Stomach smooth muscle (tissue), 2 donors: ENCODE measurements around the gene MYH14.

ENCODE experiments used
- H3K27ac ChIP-seq: one replicate; pipeline ENCODE4 v1.7.0; 2013; ENCODE audit warnings: mild to moderate bottlenecking, low read length, inconsistent platforms
- H3K27me3 ChIP-seq, 2 donors: one replicate each; pipeline ENCODE4 v1.7.0; 2013; ENCODE audit warnings: low read length in 2 of 2; ENCODE audit not compliant: insufficient read depth in 2 of 2, control insufficient read depth in 1 of 2
- H3K36me3 ChIP-seq, 2 donors: one replicate each; pipeline ENCODE4 v1.7.0; 2013; ENCODE audit warnings: low read length in 2 of 2; ENCODE audit not compliant: control insufficient read depth in 2 of 2, insufficient read depth in 2 of 2
- H3K4me1 ChIP-seq: one replicate; pipeline ENCODE4 v1.7.0; 2013; ENCODE audit warnings: low read length; ENCODE audit not compliant: control insufficient read depth, insufficient read depth
- H3K4me3 ChIP-seq, 2 donors: one replicate each; pipeline ENCODE4 v1.7.0; 2013; ENCODE audit warnings: low read length in 2 of 2
- H3K9ac ChIP-seq, 2 donors: one replicate each; pipeline ENCODE4 v1.7.0; 2013; ENCODE audit warnings: low read length in 2 of 2, mild to moderate bottlenecking in 1 of 2
- H3K9me3 ChIP-seq, 2 donors: one replicate each; pipeline ENCODE4 v1.7.0; 2013; ENCODE audit warnings: low read length in 2 of 2; ENCODE audit not compliant: control insufficient read depth in 2 of 2
- donor health status: healthy.
- donor health status: Pancreatic carcinoma.

MYH14 gene

GRCh38 chr19:50174100-50174793 lies 29.2 kb upstream of the MYH14 start:
- no peak overlapping the region for H3K27ac ChIP-seq
- no peaks in the 10 kb centered on the region for H3K4me1 ChIP-seq
- peaks cover 0 to 2% of the 10 kb centered on the region in 2 donors for H3K27me3 ChIP-seq
- H3K4me3 ChIP-seq = no peak overlapping the region
- no peak overlapping the region for H3K9ac ChIP-seq
- peaks cover 0 to 7% of the 10 kb centered on the region in 2 donors for H3K9me3 ChIP-seq
- no peaks in the 10 kb centered on the region for H3K36me3 ChIP-seq

DNA sequence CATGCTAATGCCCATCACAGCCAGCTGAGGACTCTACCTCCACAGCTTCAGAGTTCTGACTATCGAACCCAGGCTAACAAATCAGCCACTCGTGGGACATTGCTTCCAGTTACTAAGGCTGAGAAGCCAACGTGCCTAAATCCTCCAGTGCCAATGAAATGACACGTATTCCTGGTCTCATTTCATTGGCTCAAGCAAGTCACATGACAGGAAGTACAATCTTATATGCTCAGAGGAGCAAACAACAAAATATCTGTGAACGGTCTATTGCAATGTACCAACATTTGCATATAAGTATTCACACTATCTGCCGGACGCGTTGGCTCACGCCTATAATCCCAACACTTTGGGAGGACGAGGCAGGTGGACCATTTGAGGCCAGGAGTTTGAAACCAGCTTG lies 27.5 kb upstream of the MYH14 start:
- H3K9ac ChIP-seq = no peak overlapping the region
- no peak overlapping the region for H3K27ac ChIP-seq
- H3K36me3 ChIP-seq = no peaks in the 10 kb centered on the region
- H3K27me3 ChIP-seq = peaks cover 0 to 6% of the 10 kb centered on the region in 2 donors
- H3K4me1 ChIP-seq = no peaks in the 10 kb centered on the region
- peaks cover 0 to 11% of the 10 kb centered on the region in 2 donors for H3K9me3 ChIP-seq
- no peak overlapping the region for H3K4me3 ChIP-seq

GRCh38 chr19:50176775-50177174 lies 26.6 kb upstream of the MYH14 start:
- no peaks in the 10 kb centered on the region for H3K36me3 ChIP-seq
- H3K9ac ChIP-seq = no peak overlapping the region
- no peak overlapping the region for H3K27ac ChIP-seq
- no peak overlapping the region for H3K4me3 ChIP-seq
- no peaks in the 10 kb centered on the region for H3K4me1 ChIP-seq
- H3K9me3 ChIP-seq = peaks cover 0 to 11% of the 10 kb centered on the region in 2 donors
- peaks cover 0 to 7% of the 10 kb centered on the region in 2 donors for H3K27me3 ChIP-seq

DNA sequence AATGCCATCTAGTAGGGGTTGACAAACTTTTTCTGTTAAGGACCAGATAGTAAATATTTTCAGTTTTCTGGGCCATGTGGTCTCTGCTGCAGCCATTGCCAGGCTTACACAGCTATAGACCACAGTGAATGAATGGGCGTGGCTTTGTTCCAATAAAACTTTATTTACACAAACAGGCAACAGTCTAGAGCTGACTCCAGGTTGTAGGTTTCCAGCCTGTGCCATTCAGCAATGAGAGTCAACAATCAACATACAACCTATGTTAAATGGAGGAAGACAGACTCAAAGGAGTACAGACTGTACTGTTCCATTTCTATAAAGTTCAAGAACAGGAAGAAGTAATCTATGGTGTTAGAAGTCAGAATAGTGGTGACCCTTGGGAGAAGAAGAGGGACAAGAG lies 25.1 kb upstream of the MYH14 start:
- no peak overlapping the region for H3K9ac ChIP-seq
- H3K27ac ChIP-seq = no peak overlapping the region

GRCh38 chr19:50178859-50179537 lies 24.4 kb upstream of the MYH14 start:
- H3K9me3 ChIP-seq = peaks cover 0 to 10% of the 10 kb centered on the region in 2 donors
- H3K4me3 ChIP-seq = no peak overlapping the region
- no peak overlapping the region for H3K27ac ChIP-seq
- no peaks in the 10 kb centered on the region for H3K4me1 ChIP-seq
- no peak overlapping the region for H3K9ac ChIP-seq
- peaks cover 0 to 7% of the 10 kb centered on the region in 2 donors for H3K27me3 ChIP-seq
- no peaks in the 10 kb centered on the region for H3K36me3 ChIP-seq

More for the DNA sequence above, 25.1 kb upstream of the MYH14 start:
- Histone ChIP-seq H3K9me3 (peaks cover 0 to 11% of the 10 kb centered on the region in 2 donors), H3K4me1 (no peaks in the 10 kb centered on the region), H3K36me3 (no peaks in the 10 kb centered on the region), H3K4me3 (no peak overlapping the region), H3K27me3 (peaks cover 0 to 7% of the 10 kb centered on the region in 2 donors)

DNA sequence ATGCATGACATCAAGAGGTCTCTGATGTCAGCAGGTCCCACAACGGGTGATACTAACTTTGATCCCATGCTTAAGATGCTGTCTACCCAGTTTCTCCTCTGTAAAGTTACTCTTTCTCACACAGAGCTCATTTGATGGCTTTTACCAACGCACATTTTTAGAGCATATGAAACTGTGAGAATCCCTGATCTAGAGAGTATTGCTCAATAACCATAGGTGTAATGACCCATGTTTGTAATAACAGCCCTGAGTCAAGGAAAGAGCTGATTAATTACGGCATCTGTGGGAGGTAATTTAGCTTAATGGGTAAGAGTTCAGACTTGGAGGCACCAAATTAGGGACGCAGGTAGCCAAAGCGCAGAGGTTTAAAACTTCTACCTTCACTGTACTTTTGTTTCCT lies 22.3 kb upstream of the MYH14 start:
- no peak overlapping the region for H3K9ac ChIP-seq
- H3K4me1 ChIP-seq = no peaks in the 10 kb centered on the region
- no peak overlapping the region for H3K27ac ChIP-seq
- H3K9me3 ChIP-seq = peaks cover 0 to 4% of the 10 kb centered on the region in 2 donors
- no peaks in the 10 kb centered on the region for H3K36me3 ChIP-seq
- H3K4me3 ChIP-seq = no peak overlapping the region
- H3K27me3 ChIP-seq = peaks cover 0 to 7% of the 10 kb centered on the region in 2 donors

DNA sequence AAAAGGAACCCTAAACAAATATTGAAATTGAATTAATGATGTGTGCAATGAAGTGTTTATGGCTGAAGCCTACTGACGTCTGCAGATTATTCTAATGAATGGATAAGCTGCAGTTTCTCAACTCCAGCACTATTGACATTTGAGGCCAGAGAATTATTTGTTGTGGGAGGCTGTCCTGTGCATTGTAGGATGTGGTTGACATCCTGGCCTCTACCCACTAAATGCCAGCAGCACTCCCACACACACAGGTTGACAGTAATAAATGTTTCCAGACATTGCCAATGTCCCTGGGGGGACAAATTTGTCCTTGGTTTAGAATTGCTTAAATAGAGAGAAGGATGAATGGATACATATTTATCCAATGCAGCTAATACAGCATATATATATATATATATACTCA lies 19.2 kb upstream of the MYH14 start:
- Histone ChIP-seq H3K27me3 (peaks cover 0 to 7% of the 10 kb centered on the region in 2 donors), H3K9ac (no peak overlapping the region), H3K4me1 (no peaks in the 10 kb centered on the region), H3K4me3 (no peak overlapping the region), H3K9me3 (peaks cover 0 to 4% of the 10 kb centered on the region in 2 donors), H3K27ac (no peak overlapping the region), H3K36me3 (no peaks in the 10 kb centered on the region)

GRCh38 chr19:50187937-50188336 lies 15.5 kb upstream of the MYH14 start:
- Histone ChIP-seq H3K9ac (no peak overlapping the region), H3K4me3 (no peak overlapping the region)

GRCh38 chr19:50189331-50189730 lies 14.1 kb upstream of the MYH14 start:
- Histone ChIP-seq H3K9ac (no peak overlapping the region), H3K4me1 (no peaks in the 10 kb centered on the region), H3K4me3 (no peak overlapping the region), H3K36me3 (no peaks in the 10 kb centered on the region), H3K27me3 (peaks cover 3 to 7% of the 10 kb centered on the region in 2 donors), H3K9me3 (peaks cover 0 to 3% of the 10 kb centered on the region in 2 donors), H3K27ac (no peak overlapping the region)

More at GRCh38 chr19:50187937-50188336, 15.5 kb upstream of the MYH14 start:
- Histone ChIP-seq H3K4me1 (no peaks in the 10 kb centered on the region), H3K27me3 (peaks cover 0 to 2% of the 10 kb centered on the region in 2 donors), H3K36me3 (no peaks in the 10 kb centered on the region), H3K27ac (no peak overlapping the region), H3K9me3 (peaks cover 0 to 3% of the 10 kb centered on the region in 2 donors)

- H3K27ac ChIP-seq = no peak overlapping the region
- H3K9ac ChIP-seq = no peak overlapping the region
- no peaks in the 10 kb centered on the region for H3K36me3 ChIP-seq
- peaks cover 0 to 3% of the 10 kb centered on the region in 2 donors for H3K9me3 ChIP-seq
- H3K4me1 ChIP-seq = no peaks in the 10 kb centered on the region
- H3K4me3 ChIP-seq = no peak overlapping the region
- peaks cover 5 to 11% of the 10 kb centered on the region in 2 donors for H3K27me3 ChIP-seq
Observed at GRCh38 chr19:50190439-50190891, 13.0 kb upstream of the MYH14 start.

DNA sequence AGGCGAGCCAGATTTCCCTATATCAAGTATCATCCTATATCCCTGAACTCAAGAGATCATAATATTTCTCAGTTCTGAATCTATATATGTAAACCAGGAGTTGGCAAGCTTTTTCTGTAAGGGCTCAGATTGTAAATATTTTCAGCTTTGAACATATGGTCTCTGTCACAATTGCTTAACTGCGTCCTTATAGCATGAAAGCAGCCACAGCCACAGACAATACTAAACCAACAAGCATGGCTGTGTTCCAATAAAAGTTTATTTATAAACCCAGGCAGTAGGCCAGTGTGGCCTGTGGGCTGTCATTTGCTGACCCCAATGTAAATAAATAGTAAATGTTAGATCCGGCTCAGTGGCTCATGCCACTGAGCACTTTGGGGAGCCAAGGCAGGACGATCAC lies 12.2 kb upstream of the MYH14 start:
- Histone ChIP-seq H3K36me3 (no peaks in the 10 kb centered on the region), H3K27ac (no peak overlapping the region), H3K9ac (no peak overlapping the region), H3K27me3 (peaks cover 7 to 16% of the 10 kb centered on the region in 2 donors), H3K9me3 (peaks cover 0 to 3% of the 10 kb centered on the region in 2 donors), H3K4me1 (no peaks in the 10 kb centered on the region), H3K4me3 (no peak overlapping the region)
